Suprapubic skin (tissue), 4 donors: ENCODE data around the gene SLC6A13.

Experiments
- EP300 ChIP-seq: sonication (generic); formaldehyde crosslinking; IDR thresholded peaks from one replicate; pipeline ENCODE4 v1.6.1; 2017; ENCODE audit warnings: antibody characterized with exemption
- POLR2A ChIP-seq, 2 donors: fragments of 450-650 bp; IDR thresholded peaks; one replicate each; pipeline ENCODE4 v1.6.1; 2017; ENCODE audit warnings: antibody characterized with exemption in 2 of 2, mild to moderate bottlenecking in 2 of 2, moderate library complexity in 2 of 2
- POLR2AphosphoS5 ChIP-seq, 3 donors: sonication (generic); formaldehyde crosslinking; IDR thresholded peaks; one replicate each; pipeline ENCODE4 v1.6.1; 2017; ENCODE audit warnings: antibody characterized with exemption in 3 of 3
- TF ChIP-seq, protein P1 (sequence below), 2 donors: fragments of 200-600 bp in 1 of 2; fragments of 450-650 bp in 1 of 2; sonication (generic) in 1 of 2; IDR thresholded peaks; one replicate each; pipeline ENCODE4 v1.5.1; 2016 to 2019; ENCODE audit warnings: antibody characterized with exemption in 2 of 2, mild to moderate bottlenecking in 1 of 2, moderate library complexity in 1 of 2

GRCh38 chr12:278046-278445 is 15.4 kb upstream of the SLC6A13 start:
- TF ChIP-seq, protein P1, sequence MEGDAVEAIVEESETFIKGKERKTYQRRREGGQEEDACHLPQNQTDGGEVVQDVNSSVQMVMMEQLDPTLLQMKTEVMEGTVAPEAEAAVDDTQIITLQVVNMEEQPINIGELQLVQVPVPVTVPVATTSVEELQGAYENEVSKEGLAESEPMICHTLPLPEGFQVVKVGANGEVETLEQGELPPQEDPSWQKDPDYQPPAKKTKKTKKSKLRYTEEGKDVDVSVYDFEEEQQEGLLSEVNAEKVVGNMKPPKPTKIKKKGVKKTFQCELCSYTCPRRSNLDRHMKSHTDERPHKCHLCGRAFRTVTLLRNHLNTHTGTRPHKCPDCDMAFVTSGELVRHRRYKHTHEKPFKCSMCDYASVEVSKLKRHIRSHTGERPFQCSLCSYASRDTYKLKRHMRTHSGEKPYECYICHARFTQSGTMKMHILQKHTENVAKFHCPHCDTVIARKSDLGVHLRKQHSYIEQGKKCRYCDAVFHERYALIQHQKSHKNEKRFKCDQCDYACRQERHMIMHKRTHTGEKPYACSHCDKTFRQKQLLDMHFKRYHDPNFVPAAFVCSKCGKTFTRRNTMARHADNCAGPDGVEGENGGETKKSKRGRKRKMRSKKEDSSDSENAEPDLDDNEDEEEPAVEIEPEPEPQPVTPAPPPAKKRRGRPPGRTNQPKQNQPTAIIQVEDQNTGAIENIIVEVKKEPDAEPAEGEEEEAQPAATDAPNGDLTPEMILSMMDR (IDR thresholded peaks at IDR 0.05) = no peak
- TF ChIP-seq POLR2A (IDR thresholded peaks at IDR 0.05) (no peak), EP300 (no peak), POLR2AphosphoS5 (IDR thresholded peaks at IDR 0.05) (no peak)
